A673 (cell line): ENCODE results near the gene OGDHL. TPM values are rescaled to one million over a fixed set of nuclear protein-coding genes. Genes with fewer than 3 reads are reported as not detected.

Experiments
- BruUV-seq: library from RNA; stranded (reverse); fragments of 400-500 nt; replicated peaks from 2 replicates; lab custom pipeline; 2021; lab: Mats Ljungman, UMichigan
- CTCF ChIA-PET: fragments of 300-600 bp; sonication (Branson Sonifier 250); formaldehyde crosslinking; loops from one replicate; lab custom pipeline; 2022; ENCODE audit warnings: antibody characterized with exemption; lab: Charles Lee
- POLR2A ChIA-PET: fragments of 300-600 bp; sonication (Branson Sonifier 250); formaldehyde crosslinking; loops from one replicate; lab custom pipeline; 2022; ENCODE audit warnings: antibody characterized with exemption; ENCODE audit not compliant: low non-redundant PET; lab: Charles Lee
- DNase-seq: peaks from one replicate; pipeline ENCODE4 v3.0.0-alpha.2; 2015; ENCODE audit warnings: low spot score
- H3K27ac ChIP-seq: fragments of 200-600 bp; sonication (generic); 2 replicates; pipeline ENCODE4 v1.5.1; 2016; ENCODE audit warnings: mixed run types, low read depth, mild to moderate bottlenecking, mixed read lengths, antibody characterized with exemption, low read length; ENCODE audit not compliant: poor library complexity, severe bottlenecking
- H3K27me3 ChIP-seq: fragments of 200-600 bp; sonication (generic); replicated peaks from 2 replicates; pipeline ENCODE4 v1.6.1; 2017; ENCODE audit warnings: mixed run types, low read depth, mild to moderate bottlenecking, mixed read lengths, antibody characterized with exemption, low read length; ENCODE audit not compliant: insufficient read depth, poor library complexity
- H3K36me3 ChIP-seq: fragments of 200-600 bp; sonication (generic); 2 replicates; pipeline ENCODE4 v1.6.1; 2016; ENCODE audit warnings: mixed run types, mild to moderate bottlenecking, mixed read lengths, antibody characterized with exemption, low read length; ENCODE audit not compliant: insufficient read depth, poor library complexity, severe bottlenecking
- H3K4me1 ChIP-seq: fragments of 200-600 bp; sonication (generic); 2 replicates; pipeline ENCODE4 v1.6.1; 2017; ENCODE audit warnings: mixed run types, mild to moderate bottlenecking, mixed read lengths, antibody characterized with exemption, low read length; ENCODE audit not compliant: insufficient read depth, poor library complexity, severe bottlenecking
- H3K4me3 ChIP-seq: fragments of 200-600 bp; sonication (generic); 2 replicates; pipeline ENCODE4 v1.5.1; 2016; ENCODE audit warnings: low read depth, mixed run types, mild to moderate bottlenecking, mixed read lengths, low read length; ENCODE audit not compliant: poor library complexity, severe bottlenecking
- H3K9me3 ChIP-seq: fragments of 200-600 bp; sonication (generic); 2 replicates; pipeline ENCODE4 v1.6.1; 2016; ENCODE audit warnings: mixed run types, low read depth, mild to moderate bottlenecking, mixed read lengths, antibody characterized with exemption, low read length; ENCODE audit not compliant: poor library complexity, severe bottlenecking
- CTCF ChIP-seq: fragments of 300-800, 200-600 bp; sonication (generic); conservative IDR thresholded peaks from 2 replicates; pipeline ENCODE4 v1.5.1; 2017; ENCODE audit warnings: low read depth, mild to moderate bottlenecking, antibody characterized with exemption, low read length, moderate library complexity, mixed read lengths
- EZH2 ChIP-seq: fragments of 200-600 bp; sonication (generic); IDR thresholded peaks from 2 replicates; pipeline ENCODE4 v1.6.1; 2017; ENCODE audit warnings: borderline replicate concordance, low read depth, mild to moderate bottlenecking, mixed read lengths, antibody characterized with exemption, low read length; ENCODE audit not compliant: poor library complexity, severe bottlenecking
- intact Hi-C: fragments of 100-400 bp; cut with micrococcal nuclease; formaldehyde crosslinking; loops from one replicate; pipeline ENCODE4 v1.10.0; 2022; ENCODE audit not compliant: unreplicated experiment
- total RNA-seq: library from RNA; stranded (reverse); gene quantifications from 2 replicates; pipeline ENCODE4 v1.2.3, GENCODE V29; 2021

OGDHL gene
- total RNA-seq, 1 experiment from 2014 or later, result 1.6 TPM

DNA sequence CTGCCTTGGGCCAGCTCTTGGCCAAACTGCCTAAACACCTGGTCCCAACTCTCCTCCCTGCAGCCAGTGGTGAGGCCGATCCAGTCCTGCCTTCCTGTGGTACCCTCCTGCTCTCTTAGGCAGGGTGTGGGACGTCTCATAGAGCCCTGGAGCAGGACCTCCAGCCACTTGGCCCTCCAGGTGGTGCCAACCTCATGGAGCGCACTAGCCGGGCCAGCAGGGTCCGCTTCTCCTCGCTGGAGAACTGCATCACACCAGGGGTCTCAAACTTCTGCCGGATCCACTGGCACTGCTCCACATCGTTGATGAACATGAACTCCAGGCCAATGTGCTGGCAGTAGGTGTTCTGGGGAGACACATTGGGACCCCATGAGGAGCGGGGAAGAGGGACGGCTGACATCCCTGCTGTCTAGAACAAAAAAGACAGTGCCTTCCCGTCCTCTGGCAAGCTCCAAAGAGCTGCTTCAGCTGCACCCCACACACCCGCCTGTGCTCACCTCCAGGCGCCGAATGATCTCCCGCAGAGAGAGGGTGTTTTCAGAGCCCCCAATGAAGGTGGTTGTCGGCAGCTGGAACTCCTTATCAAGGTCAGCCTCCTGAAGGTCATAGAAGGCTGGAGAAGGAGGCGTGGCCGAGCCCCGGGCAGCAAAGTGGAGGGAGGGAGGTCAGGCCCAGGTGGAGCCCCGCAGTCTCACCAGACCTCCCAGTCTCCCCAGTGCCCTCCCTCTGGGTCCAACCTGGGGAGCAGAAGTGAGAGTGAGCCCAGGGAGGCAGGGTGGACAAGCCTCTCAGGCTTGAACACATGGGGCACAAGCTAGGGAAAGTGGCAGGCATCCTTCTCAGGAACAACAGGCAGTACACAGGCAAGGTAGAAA, 10.2 kb downstream of the OGDHL start:
- no peak overlapping the region for H3K27ac ChIP-seq
- H3K27me3 ChIP-seq, result no peaks in the 10 kb centered on the region
- no peaks in the 10 kb centered on the region for H3K36me3 ChIP-seq
- no peak for DNase-seq
- H3K9me3 ChIP-seq, result no peaks in the 10 kb centered on the region
- ChIA-PET POLR2A (no interaction called here), CTCF (no interaction called here)
- TF ChIP-seq CTCF, result no peak
- no peak for TF ChIP-seq EZH2
- no peaks in the 10 kb centered on the region for H3K4me1 ChIP-seq
- H3K4me3 ChIP-seq, result no peak overlapping the region
- BruUV-seq, result no TSS peak
- intact Hi-C loops, result no loop called here

DNA sequence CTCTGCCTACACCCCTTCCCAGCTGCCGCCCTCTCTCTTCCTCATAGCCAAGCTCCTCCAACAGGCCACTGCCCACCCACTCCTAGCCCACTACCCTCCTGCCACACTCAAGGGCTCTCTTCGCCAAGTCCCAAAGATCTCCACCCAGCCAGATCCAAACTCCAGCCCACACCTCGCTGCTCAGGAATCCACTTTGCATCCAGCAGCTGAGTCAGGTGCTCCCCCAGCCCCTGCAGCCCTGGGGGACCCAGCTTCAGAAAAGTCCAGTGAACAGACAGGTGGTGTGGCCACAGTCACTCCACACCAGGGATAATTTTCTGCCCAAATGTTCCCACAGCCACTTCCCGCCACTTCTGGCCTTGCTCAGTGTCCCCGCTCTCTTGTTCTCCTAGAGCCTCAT, 10.9 kb downstream of the OGDHL start:
- H3K27me3 ChIP-seq, result no peaks in the 10 kb centered on the region
- H3K4me1 ChIP-seq, result no peaks in the 10 kb centered on the region
- H3K9me3 ChIP-seq, result no peaks in the 10 kb centered on the region
- BruUV-seq, result no TSS peak
- no peak overlapping the region for H3K27ac ChIP-seq
- intact Hi-C loops, result no loop called here
- CTCF ChIA-PET, result no interaction called here
- DNase-seq, result no peak
- POLR2A ChIA-PET, result no interaction called here
- TF ChIP-seq EZH2 (no peak), CTCF (no peak)
- H3K36me3 ChIP-seq, result no peaks in the 10 kb centered on the region
- no peak overlapping the region for H3K4me3 ChIP-seq

DNA sequence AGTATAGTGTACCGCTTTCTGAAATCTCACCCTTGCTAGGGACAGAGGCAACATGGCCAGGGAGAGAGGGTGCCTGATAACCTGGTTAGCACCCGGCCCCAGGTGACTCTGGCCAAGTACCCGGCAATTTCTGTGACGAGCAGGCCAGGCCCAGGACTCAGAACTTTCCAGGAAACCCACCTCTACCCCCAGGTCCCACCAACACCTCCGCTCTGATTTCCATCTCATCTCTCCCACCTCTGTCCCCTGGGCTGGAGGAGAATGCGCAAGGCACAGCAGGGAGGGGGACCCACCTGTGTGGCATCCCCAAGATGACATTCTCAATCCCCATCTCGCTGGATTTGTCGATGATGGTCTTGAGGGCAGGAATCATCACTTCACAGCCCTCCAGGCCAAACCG, 11.6 kb downstream of the OGDHL start:
- intact Hi-C loops, result no loop called here
- H3K4me3 ChIP-seq, result no peak overlapping the region
- no TSS peak for BruUV-seq
- no peaks in the 10 kb centered on the region for H3K4me1 ChIP-seq
- H3K9me3 ChIP-seq, result no peaks in the 10 kb centered on the region
- DNase-seq, result no peak
- POLR2A ChIA-PET, result no interaction called here
- no peaks in the 10 kb centered on the region for H3K36me3 ChIP-seq
- H3K27ac ChIP-seq, result no peak overlapping the region
- TF ChIP-seq EZH2 (no peak), CTCF (no peak)
- CTCF ChIA-PET, result no interaction called here
- no peaks in the 10 kb centered on the region for H3K27me3 ChIP-seq
